ENCODE data around the gene CD200R1. TPM values are rescaled to one million over a fixed set of nuclear protein-coding genes. Genes with fewer than 3 reads are reported as not detected.
"Not testable (repeated sequence)": the region's sequence is repeated elsewhere in the genome, so short reads cannot be mapped to it uniquely, and the experiment has no call there.

Gene CD200R1
- total and polyA plus RNA-seq, 2 donors from 2014 or later = 0.13 to 2.2 TPM

DNA sequence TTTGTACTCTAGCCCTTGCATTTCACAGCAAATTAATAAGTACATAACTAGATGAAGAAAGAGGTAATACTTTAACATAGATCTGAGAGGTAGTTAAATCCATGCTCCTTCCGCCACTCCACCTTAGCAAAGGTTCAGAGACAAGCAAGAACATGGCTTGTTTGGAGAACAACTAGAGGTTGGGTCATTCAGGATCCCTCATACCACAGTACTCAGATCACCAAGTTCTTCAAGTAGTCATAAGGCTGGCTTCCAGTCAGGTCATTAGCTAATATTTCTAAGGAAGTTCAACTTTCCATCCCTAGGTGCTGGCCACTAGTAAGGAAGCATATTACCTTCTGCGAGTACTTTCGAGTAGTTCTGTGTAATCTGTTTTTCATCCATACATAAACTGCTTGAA is 44.1 kb downstream of the CD200R1 start:
- H3K27me3 ChIP-seq (ENCODE audit: control insufficient read depth, insufficient read depth, low read length) = no peaks in the 10 kb centered on the region
- no peak for FAIRE-seq
- no peak overlapping the region for H3K9ac ChIP-seq (ENCODE audit: low read length in 3 of 3)
- no peak overlapping the region for H3K27ac ChIP-seq (ENCODE audit: low read depth in 2 of 2, low read length in 2 of 2)
- intact Hi-C loops (cut with DNase I) = no loop called here
- H3K4me3 ChIP-seq (ENCODE audit: low read length in 3 of 3) = no peak overlapping the region
- no peak for TF ChIP-seq CTCF (IDR thresholded peaks at IDR 0.05; ENCODE audit: borderline replicate concordance, extremely low read depth, insufficient read depth)
- no peaks in the 10 kb centered on the region for H3K36me3 ChIP-seq (ENCODE audit: control insufficient read depth in 2 of 3, insufficient read depth in 3 of 3, low read length in 3 of 3)
- DNase-seq = no peak
- H3K4me1 ChIP-seq (ENCODE audit: control insufficient read depth in 2 of 3, insufficient read depth in 2 of 3, low read depth in 1 of 3, low read length in 3 of 3) = no peaks in the 10 kb centered on the region
- no peaks in the 10 kb centered on the region for H3K9me3 ChIP-seq (ENCODE audit: control insufficient read depth in 2 of 3, insufficient read depth in 1 of 3, low read length in 3 of 3)

- FAIRE-seq (no peak), DNase-seq (no peak)
- H3K9ac ChIP-seq (ENCODE audit: low read length in 3 of 3) = no peak overlapping the region
Observed at GRCh38 chr3:112925969-112926368, 48.9 kb downstream of the CD200R1 start.

DNA sequence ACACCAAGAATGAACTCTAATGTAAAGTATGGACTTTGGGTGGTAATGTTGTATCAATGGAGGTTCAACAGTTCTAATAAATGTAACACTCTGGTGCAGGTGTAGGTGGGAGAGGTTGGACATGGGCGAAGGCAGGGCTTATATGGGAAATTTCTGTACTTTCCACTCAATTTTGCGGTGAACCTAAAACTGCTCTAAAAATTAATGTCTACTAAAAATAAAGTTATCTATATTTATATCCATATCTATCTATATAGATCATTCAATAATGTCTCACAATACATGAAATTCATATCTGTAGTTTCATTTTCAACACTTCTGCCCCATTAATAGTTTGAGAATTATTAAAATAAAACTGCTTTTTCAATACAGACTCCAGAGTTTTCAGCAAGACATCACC is 49.3 kb downstream of the CD200R1 start:
- no peak for FAIRE-seq
- TF ChIP-seq CTCF (IDR thresholded peaks at IDR 0.05; ENCODE audit: borderline replicate concordance, extremely low read depth, insufficient read depth) = no peak
- intact Hi-C loops (cut with DNase I) = no loop called here
- Histone ChIP-seq H3K27me3 (ENCODE audit: control insufficient read depth, insufficient read depth, low read length) (no peaks in the 10 kb centered on the region), H3K36me3 (ENCODE audit: control insufficient read depth in 2 of 3, insufficient read depth in 3 of 3, low read length in 3 of 3) (no peaks in the 10 kb centered on the region), H3K4me1 (ENCODE audit: control insufficient read depth in 2 of 3, insufficient read depth in 2 of 3, low read depth in 1 of 3, low read length in 3 of 3) (no peaks in the 10 kb centered on the region), H3K9ac (ENCODE audit: low read length in 3 of 3) (no peak overlapping the region), H3K9me3 (ENCODE audit: control insufficient read depth in 2 of 3, insufficient read depth in 1 of 3, low read length in 3 of 3) (no peaks in the 10 kb centered on the region), H3K4me3 (ENCODE audit: low read length in 3 of 3) (no peak overlapping the region), H3K27ac (ENCODE audit: low read depth in 2 of 2, low read length in 2 of 2) (no peak overlapping the region)
- DNase-seq = no peak

More at GRCh38 chr3:112925969-112926368, 48.9 kb downstream of the CD200R1 start:
- no peaks in the 10 kb centered on the region for H3K9me3 ChIP-seq (ENCODE audit: control insufficient read depth in 2 of 3, insufficient read depth in 1 of 3, low read length in 3 of 3)
- intact Hi-C loops (cut with DNase I) = no loop called here
- H3K36me3 ChIP-seq (ENCODE audit: control insufficient read depth in 2 of 3, insufficient read depth in 3 of 3, low read length in 3 of 3) = no peaks in the 10 kb centered on the region
- no peak for TF ChIP-seq CTCF (IDR thresholded peaks at IDR 0.05; ENCODE audit: borderline replicate concordance, extremely low read depth, insufficient read depth)
- H3K27me3 ChIP-seq (ENCODE audit: control insufficient read depth, insufficient read depth, low read length) = no peaks in the 10 kb centered on the region
- no peak overlapping the region for H3K4me3 ChIP-seq (ENCODE audit: low read length in 3 of 3)
- H3K27ac ChIP-seq (ENCODE audit: low read depth in 2 of 2, low read length in 2 of 2) = no peak overlapping the region
- H3K4me1 ChIP-seq (ENCODE audit: control insufficient read depth in 2 of 3, insufficient read depth in 2 of 3, low read depth in 1 of 3, low read length in 3 of 3) = no peaks in the 10 kb centered on the region

DNA sequence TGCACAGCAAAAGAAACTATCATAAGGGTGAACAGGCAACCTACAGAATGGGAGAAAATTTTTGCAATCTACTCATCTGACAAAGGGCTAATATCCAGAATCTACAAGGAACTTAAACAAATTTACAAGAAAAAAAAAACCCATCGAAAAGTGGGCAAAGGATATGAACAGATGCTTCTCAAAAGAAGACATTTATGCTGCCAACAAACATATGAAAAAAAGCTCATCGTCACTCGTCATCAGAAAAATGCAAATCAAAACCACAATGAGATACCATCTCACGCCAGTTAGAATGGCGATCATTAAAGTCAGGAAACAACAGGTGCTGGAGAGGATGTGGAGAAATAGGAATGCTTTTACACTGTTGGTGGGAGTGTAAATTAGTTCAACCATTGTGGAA is 55.4 kb downstream of the CD200R1 start:
- H3K4me3 ChIP-seq (ENCODE audit: low read length in 3 of 3); H3K36me3 ChIP-seq (ENCODE audit: control insufficient read depth in 2 of 3, insufficient read depth in 3 of 3, low read length in 3 of 3); H3K9me3 ChIP-seq (ENCODE audit: control insufficient read depth in 2 of 3, insufficient read depth in 1 of 3, low read length in 3 of 3); H3K4me1 ChIP-seq (ENCODE audit: control insufficient read depth in 2 of 3, insufficient read depth in 2 of 3, low read depth in 1 of 3, low read length in 3 of 3); intact Hi-C loops (cut with DNase I); FAIRE-seq; H3K9ac ChIP-seq (ENCODE audit: low read length in 3 of 3); H3K27me3 ChIP-seq (ENCODE audit: control insufficient read depth, insufficient read depth, low read length); H3K27ac ChIP-seq (ENCODE audit: low read depth in 2 of 2, low read length in 2 of 2); DNase-seq: not testable (repeated sequence)
